HepG2 (cell line): ENCODE measurements around the gene IQCE. TPM values are rescaled to one million over a fixed set of nuclear protein-coding genes. Genes with fewer than 3 reads are reported as not detected.

Experiments
- ATAC-seq: fragments of 200-7000 bp; cut with Tn5 transposase; 3 replicates; pipeline ENCODE4 v1.9.1; 2020; ENCODE audit warnings: mild to moderate bottlenecking, moderate library complexity
- BruUV-seq: library from RNA; stranded (reverse); fragments of 400-500 nt; replicated peaks from 2 replicates; lab custom pipeline; 2021; lab: Mats Ljungman, UMichigan
- CTCF ChIA-PET: fragments of 300-600 bp; formaldehyde crosslinking; extraction: SDS; loops from one replicate; lab custom pipeline; 2021; ENCODE audit warnings: low total read pairs, inconsistent platforms, low intra/inter-chr PET ratio; lab: Yijun Ruan, JAX
- POLR2A ChIA-PET: fragments of 350-600 bp; sonication (Branson Sonifier 250); formaldehyde crosslinking; loops from one replicate; lab custom pipeline; 2020; ENCODE audit warnings: antibody characterized with exemption, inconsistent platforms; lab: Yijun Ruan, JAX
- DNase-seq: peaks from one replicate; pipeline ENCODE4 v3.0.0-alpha.2; 2015; ENCODE audit warnings: low spot score
- FAIRE-seq: peaks from 3 replicates; lab custom pipeline; 2011; peaks lifted over from hg19 to GRCh38; lab: Jason Lieb, UNC
- H2AFZ ChIP-seq: one replicate; pipeline ENCODE4 v1.6.1; 2011; ENCODE audit warnings: low read length, inconsistent platforms
- H3K27ac ChIP-seq: fragments of 300-600 bp; 3 replicates; pipeline ENCODE4 v1.8.0; 2011; ENCODE audit warnings: mixed run types, mild to moderate bottlenecking, mixed read lengths, low read length, inconsistent platforms; ENCODE audit not compliant: insufficient read depth; ENCODE audit errors: extremely low read length
- H3K27me3 ChIP-seq, 2 experiments: fragments of 200-600 bp in 1 of 2; 2 replicates in 1 of 2; 3 replicates in 1 of 2; pipeline versions ENCODE4 v1.6.0 to v1.8.0; 2011; ENCODE audit warnings: low read length in 2 of 2, mild to moderate bottlenecking in 2 of 2, moderate library complexity in 2 of 2, inconsistent platforms in 1 of 2; ENCODE audit not compliant: insufficient read depth in 2 of 2, control insufficient read depth in 1 of 2
- H3K36me3 ChIP-seq, 2 experiments: fragments of 200-600 bp in 1 of 2; replicated peaks in 1 of 2; 2 replicates in 1 of 2; 3 replicates in 1 of 2; pipeline versions ENCODE4 v1.5.1 to v1.8.0; 2011; ENCODE audit warnings: low read length in 2 of 2, inconsistent platforms in 1 of 2; ENCODE audit not compliant: insufficient read depth in 2 of 2, control insufficient read depth in 1 of 2
- H3K4me1 ChIP-seq: 2 replicates; pipeline ENCODE4 v1.5.1; 2012; ENCODE audit warnings: low read length, inconsistent platforms; ENCODE audit not compliant: insufficient read depth
- H3K4me2 ChIP-seq: 2 replicates; pipeline ENCODE4 v1.6.0; 2011; ENCODE audit warnings: low read depth, low read length, inconsistent platforms
- H3K4me3 ChIP-seq, 3 experiments: fragments of 200-600 bp in 1 of 3; sonication (generic), shearing (Covaris generic) in 1 of 3; replicated peaks in 1 of 3; 2 replicates each; pipeline ENCODE4 v1.5.1; 2011 to 2016; ENCODE audit warnings: low read length in 3 of 3, inconsistent platforms in 2 of 3, low read depth in 2 of 3, mild to moderate bottlenecking in 2 of 3, control low read depth in 1 of 3, mixed read lengths in 1 of 3; ENCODE audit not compliant: insufficient read depth in 1 of 3
- H3K79me2 ChIP-seq: one replicate; pipeline ENCODE4 v1.6.1; 2011; ENCODE audit warnings: low read length, inconsistent platforms; ENCODE audit not compliant: insufficient read depth
- H3K9ac ChIP-seq: 2 replicates; pipeline ENCODE4 v1.6.0; 2011; ENCODE audit warnings: mild to moderate bottlenecking, low read depth, low read length, inconsistent platforms; ENCODE audit not compliant: insufficient read depth
- H3K9me3 ChIP-seq: 2 replicates; pipeline ENCODE4 v1.5.1; 2012; ENCODE audit warnings: mild to moderate bottlenecking, low read length
- H4K20me1 ChIP-seq: 2 replicates; pipeline ENCODE4 v1.6.0; 2011; ENCODE audit warnings: inconsistent platforms, mild to moderate bottlenecking, low read length, moderate library complexity; ENCODE audit not compliant: insufficient read depth
- BATF2 ChIP-seq: sonication (generic); formaldehyde crosslinking; IDR thresholded peaks from 2 replicates; pipeline ENCODE4 v1.8.0; 2022; ENCODE audit warnings: mild to moderate bottlenecking, missing genetic modification reagents, moderate library complexity
- HNRNPL ChIP-seq: fragments of 200-400 bp; formaldehyde crosslinking; IDR thresholded peaks from 2 replicates; pipeline ENCODE4 v1.6.1; 2017; ENCODE audit warnings: mild to moderate bottlenecking, low read depth, low read length
- MLLT10 ChIP-seq: sonication (generic); formaldehyde crosslinking; IDR thresholded peaks from 2 replicates; pipeline ENCODE4 v1.4.0; 2020; ENCODE audit warnings: missing genetic modification reagents
- RBFOX2 ChIP-seq: fragments of 200-400 bp; formaldehyde crosslinking; IDR thresholded peaks from 2 replicates; pipeline ENCODE4 v1.6.1; 2017; ENCODE audit warnings: low read depth, mild to moderate bottlenecking, low read length
- SOX5 ChIP-seq: IDR thresholded peaks from 2 replicates; pipeline ENCODE4 v1.6.1; 2016; ENCODE audit warnings: borderline replicate concordance
- ZBTB38 ChIP-seq: sonication (generic); formaldehyde crosslinking; IDR thresholded peaks from 2 replicates; pipeline ENCODE4 v1.5.1; 2020; ENCODE audit warnings: mild to moderate bottlenecking, missing genetic modification reagents
- ZNF280B ChIP-seq: sonication (generic); formaldehyde crosslinking; IDR thresholded peaks from 2 replicates; pipeline ENCODE4 v1.5.0; 2020; ENCODE audit warnings: missing genetic modification reagents, mild to moderate bottlenecking, borderline replicate concordance
- ZNF576 ChIP-seq: sonication (generic); formaldehyde crosslinking; IDR thresholded peaks from 2 replicates; pipeline ENCODE4 v1.4.0; 2020; ENCODE audit warnings: mild to moderate bottlenecking, missing genetic modification reagents
- ZNF768 ChIP-seq: sonication (generic); formaldehyde crosslinking; IDR thresholded peaks from 2 replicates; pipeline ENCODE4 v1.4.0; 2020; ENCODE audit warnings: missing genetic modification reagents
- ZNF788 ChIP-seq: sonication (generic); formaldehyde crosslinking; IDR thresholded peaks from 2 replicates; pipeline ENCODE4 v1.5.0; 2020; ENCODE audit warnings: mild to moderate bottlenecking, missing genetic modification reagents, borderline replicate concordance
- WGBS: methylation state at CpG from one replicate; pipeline ENCODE4 v1.1.6; 2017; ENCODE audit warnings: low lambda C conversion rate; 5-methylcytosine and 5-hydroxymethylcytosine counted together
- in situ Hi-C: cut with HindIII; loops from 2 replicates; pipeline ENCODE4 v1.10.0; 2017; ENCODE audit warnings: low pct_unique_long_range_greater_than_20kb; ENCODE audit not compliant: extremely low pct_ligation_motif_present
- intact Hi-C: fragments of 100-400 bp; cut with micrococcal nuclease; formaldehyde crosslinking; loops from one replicate; pipeline ENCODE4 v1.10.0; 2022; ENCODE audit not compliant: unreplicated experiment
- polyA plus RNA-seq, 8 experiments: library from polyadenylated mRNA; depleted of rRNA in 3 of 8; stranded (reverse) in 7 of 8; unstranded in 1 of 8; fragments of >200 nt; fragmentation: Illumina TruSeq in 4 of 8; extraction: Trizol in 4 of 8; gene quantifications; 2 replicates each; pipeline versions ENCODE4 v1.2.1 to v1.2.3, GENCODE V29; 2011 to 2016; ENCODE audit warnings: low read depth in 4 of 8, missing spikeins in 1 of 8, mixed read lengths in 1 of 8; ENCODE audit not compliant: insufficient read depth in 1 of 8
- total RNA-seq, 5 experiments: library from RNA; depleted of rRNA; stranded (reverse); fragments of >200 nt; fragmentation: Illumina TruSeq; extraction: Trizol; gene quantifications; 2 replicates each; pipeline ENCODE4 v1.2.3, GENCODE V29; 2016; ENCODE audit warnings: low read depth in 1 of 5

The IQCE gene
- total and polyA plus RNA-seq, 2 of the 13 experiments (the other 11 are each of a cell fraction or from before 2014, with no cell fraction given): 1.5 to 2.5 TPM

GRCh38 chr7:2624293-2624886 is 65.6 kb downstream of the IQCE start:
- Histone ChIP-seq H3K27me3 (no peaks in the 10 kb centered on the region), H3K9me3 (no peaks in the 10 kb centered on the region), H3K4me3 (peak overlapping the region in 1 of 3 experiments; percentile 81; a peak in 1 of 6 replicates), H2AFZ (no peak overlapping the region), H3K79me2 (peaks cover 11% of the 10 kb centered on the region), H4K20me1 (no peaks in the 10 kb centered on the region), H3K9ac (peak overlapping the region; percentile 77), H3K4me2 (peak overlapping the region; percentile 87), H3K27ac (peak overlapping the region; percentile 87), H3K4me1 (peaks cover 87% of the 10 kb centered on the region), H3K36me3 (no peaks in the 10 kb centered on the region)
- ATAC-seq: no peak
- intact Hi-C loops: loop anchor here (5.0 kb wide), 1 partner anchor 67 kb away; the partner anchor contains the start of genes BRAT1 and IQCE
- no peak for FAIRE-seq
- ChIA-PET POLR2A (interaction anchor here (1.0 to 6.6 kb wide), 4 partner anchors 7 to 38 kb away, joined by 3 to 80 read pairs (median 18); partner anchors contain the start of gene TTYH3), CTCF (no interaction called here)
- BruUV-seq: no TSS peak
- no peak for DNase-seq
- in situ Hi-C loops: no loop called here
- 0 out of 2 replicates have a peak, but pooled peaks have one; percentile 32 for TF ChIP-seq HNRNPL
- peak; percentile 67; the same call in 1 of the 2 replicates for TF ChIP-seq ZBTB38 (CRISPR knock-in tag)
- TF ChIP-seq ZNF788 (CRISPR knock-in tag): no peak
- 61% methylated on average over 6 of the region's 18 CpGs for WGBS

- ChIA-PET POLR2A (interaction anchor here (1.8 kb wide), 2 partner anchors 10 to 12 kb away, joined by 7 to 13 read pairs; no protein-coding TSS in a partner anchor), CTCF (no interaction called here)
- DNase-seq (no peak), FAIRE-seq (no peak), ATAC-seq (no peak)
- no peaks in the 10 kb centered on the region for H3K27me3 ChIP-seq
- in situ Hi-C loops: no loop called here
- intact Hi-C loops: no loop called here
- 40% methylated on average over 7 of the region's 20 CpGs for WGBS
- H3K4me2 ChIP-seq: peak overlapping the region; percentile 76
- no peaks in the 10 kb centered on the region for H3K36me3 ChIP-seq
- peak overlapping the region in 1 of 3 experiments; percentile 2; a peak in 1 of 6 replicates for H3K4me3 ChIP-seq
- no peak overlapping the region for H2AFZ ChIP-seq
- peaks cover 3% of the 10 kb centered on the region for H3K79me2 ChIP-seq
- no peaks in the 10 kb centered on the region for H4K20me1 ChIP-seq
- H3K4me1 ChIP-seq: peaks cover 86% of the 10 kb centered on the region
- H3K9me3 ChIP-seq: no peaks in the 10 kb centered on the region
- BruUV-seq: no TSS peak
- H3K9ac ChIP-seq: 0 out of 2 replicates have a peak overlapping the region, but pooled peaks have one; percentile 9
- H3K27ac ChIP-seq: no peak overlapping the region
- TF ChIP-seq ZNF280B: 0 out of 2 replicates have a peak, but pooled peaks have one; percentile 62
- no peak for TF ChIP-seq BATF2 (CRISPR knock-in tag)
- TF ChIP-seq SOX5 (CRISPR knock-in tag): peak; percentile 42; the same call in 1 of the 2 replicates
- TF ChIP-seq ZNF768: 0 out of 2 replicates have a peak, but pooled peaks have one; percentile 13
- no peak for TF ChIP-seq ZNF576 (CRISPR knock-in tag)
- TF ChIP-seq ZBTB38 (CRISPR knock-in tag): peak; percentile 69; the same call in 1 of the 2 replicates
- no peak for TF ChIP-seq MLLT10 (CRISPR knock-in tag)
- 0 out of 2 replicates have a peak, but pooled peaks have one; percentile 21 for TF ChIP-seq RBFOX2
Measured at GRCh38 chr7:2626498-2627117, 67.8 kb downstream of the IQCE start.
